Activated CD4-positive, alpha-beta T cell treated with anti-CD3 and anti-CD28 coated beads, Interleukin-2, amount 10 ng/mL, durations not matched to agents 24 days and 14 days (primary cell): Measurements from ENCODE around the gene HACD2. TPM values are rescaled to one million over a fixed set of nuclear protein-coding genes. Genes with fewer than 3 reads are reported as not detected.

Source experiments
- DNase-seq: peaks from one replicate; pipeline ENCODE4 v3.0.0; 2022
- H3K27ac Mint-ChIP-seq: one replicate; pipeline ENCODE4 v1.8.0; 2022; ENCODE audit warnings: mild to moderate bottlenecking, mixed read lengths
- H3K27me3 Mint-ChIP-seq: one replicate; pipeline ENCODE4 v1.8.0; 2022; ENCODE audit warnings: mixed read lengths
- H3K36me3 Mint-ChIP-seq: one replicate; pipeline ENCODE4 v1.8.0; 2022; ENCODE audit warnings: low read depth, mild to moderate bottlenecking, mixed read lengths
- H3K4me1 Mint-ChIP-seq: one replicate; pipeline ENCODE4 v1.8.0; 2021; ENCODE audit warnings: mixed read lengths
- H3K4me3 Mint-ChIP-seq: one replicate; pipeline ENCODE4 v1.8.0; 2022; ENCODE audit warnings: mild to moderate bottlenecking, moderate library complexity, mixed read lengths
- H3K9me3 Mint-ChIP-seq: one replicate; pipeline ENCODE4 v1.8.0; 2021; ENCODE audit warnings: mixed read lengths
- intact Hi-C: fragments of 100-400 bp; cut with micrococcal nuclease; formaldehyde crosslinking; loops from one replicate; pipeline ENCODE4 v1.15.1; 2023
- total RNA-seq: library from RNA; stranded (reverse); gene quantifications from 2 replicates; pipeline ENCODE4 v1.2.3, GENCODE V29; 2022

HACD2 gene
- total RNA-seq, 1 donor from 2014 or later, result 31.8 TPM

DNA sequence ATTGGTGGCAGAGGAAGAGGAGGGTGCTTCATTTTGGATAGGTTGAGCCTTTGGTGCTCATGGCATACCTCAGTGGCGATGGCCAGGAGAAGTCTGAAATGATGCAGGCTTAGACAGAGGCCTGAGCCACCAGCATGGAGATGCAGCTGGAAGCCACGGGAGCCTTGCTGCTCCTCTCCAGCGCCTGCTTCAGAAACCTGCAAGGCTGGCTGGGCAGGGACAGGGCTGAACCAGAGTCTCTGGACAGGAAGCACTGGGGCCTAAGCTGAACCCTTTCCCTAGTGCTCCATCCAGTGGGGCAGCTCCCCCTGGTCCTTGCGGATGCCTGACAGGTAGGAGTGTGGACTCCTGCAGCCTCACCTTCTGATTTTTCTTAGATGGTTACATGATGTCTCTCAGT, 99.3 kb downstream of the HACD2 start:
- Mint-ChIP-seq H3K27ac (no peak overlapping the region), H3K9me3 (no peaks in the 10 kb centered on the region)

DNA sequence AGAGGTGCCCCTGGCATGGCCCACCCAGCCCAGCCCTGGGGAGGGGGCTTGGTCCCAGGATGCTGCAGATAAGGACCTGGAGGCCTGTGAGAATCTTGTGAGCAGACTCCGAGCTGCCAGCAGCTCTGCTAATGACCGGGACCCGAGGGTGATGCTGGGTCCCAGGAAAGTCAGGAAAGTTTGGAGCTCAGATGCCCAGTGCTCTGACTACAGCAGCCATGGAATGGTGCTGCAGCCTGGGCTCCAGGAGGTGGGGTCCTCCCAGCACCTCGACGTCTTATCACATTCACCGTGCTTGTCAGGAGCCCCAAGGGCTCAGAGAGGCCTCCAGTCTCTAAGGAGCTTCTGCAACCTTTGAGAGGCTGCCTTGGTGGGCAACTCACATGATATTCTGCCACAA, 101.7 kb downstream of the HACD2 start:
- no peak overlapping the region for H3K4me3 Mint-ChIP-seq

More for the DNA sequence above, 99.3 kb downstream of the HACD2 start:
- no peak for DNase-seq
- intact Hi-C loops, result no loop called here
- no peaks in the 10 kb centered on the region for H3K4me1 Mint-ChIP-seq
- no peak overlapping the region for H3K4me3 Mint-ChIP-seq
- H3K27me3 Mint-ChIP-seq, result no peaks in the 10 kb centered on the region
- no peaks in the 10 kb centered on the region for H3K36me3 Mint-ChIP-seq

DNA sequence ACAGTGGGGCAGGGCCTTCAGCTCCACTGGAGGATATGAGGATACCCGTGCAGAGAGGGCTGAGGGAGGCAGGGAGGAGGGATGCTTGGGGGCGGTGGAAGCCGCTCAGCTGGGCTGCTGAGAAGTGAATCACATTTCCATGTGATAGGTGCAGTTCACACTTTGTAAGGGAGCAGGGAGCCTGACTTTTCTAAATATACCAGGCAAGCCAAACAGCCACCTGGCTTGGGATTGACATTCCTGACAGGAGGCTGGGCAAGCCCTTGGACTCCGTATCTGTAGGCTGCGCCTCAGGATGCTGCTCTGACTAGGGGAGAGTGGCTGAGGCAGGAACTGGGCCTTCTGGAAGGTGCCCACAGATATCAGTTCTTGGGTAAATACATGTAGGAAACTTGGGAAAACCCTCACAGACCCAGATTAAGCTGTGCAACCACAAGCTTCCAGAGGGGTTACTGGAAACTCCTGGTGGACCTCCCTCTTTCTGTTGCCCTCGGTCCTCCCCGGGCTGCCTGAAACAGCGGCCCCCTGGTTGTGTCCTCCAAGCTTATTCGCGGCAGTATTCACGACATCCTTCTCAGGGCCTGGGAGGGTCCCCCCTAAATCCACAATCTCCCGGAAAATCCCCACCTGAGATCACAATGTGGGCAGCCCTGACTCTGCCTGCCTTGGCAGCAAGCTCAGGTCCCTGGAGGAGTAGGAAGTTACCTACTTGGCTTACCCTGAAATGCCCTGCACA, 103.0 kb downstream of the HACD2 start:
- Mint-ChIP-seq H3K4me1 (no peaks in the 10 kb centered on the region), H3K27me3 (peaks cover 2% of the 10 kb centered on the region), H3K9me3 (no peaks in the 10 kb centered on the region), H3K36me3 (no peaks in the 10 kb centered on the region), H3K27ac (no peak overlapping the region), H3K4me3 (no peak overlapping the region)
- DNase-seq, result no peak
- intact Hi-C loops, result no loop called here

More for the DNA sequence above, 101.7 kb downstream of the HACD2 start:
- peaks cover 2% of the 10 kb centered on the region for H3K27me3 Mint-ChIP-seq
- H3K36me3 Mint-ChIP-seq, result no peaks in the 10 kb centered on the region
- no peak for DNase-seq
- intact Hi-C loops, result no loop called here
- H3K4me1 Mint-ChIP-seq, result no peaks in the 10 kb centered on the region
- H3K9me3 Mint-ChIP-seq, result no peaks in the 10 kb centered on the region
- H3K27ac Mint-ChIP-seq, result no peak overlapping the region

DNA sequence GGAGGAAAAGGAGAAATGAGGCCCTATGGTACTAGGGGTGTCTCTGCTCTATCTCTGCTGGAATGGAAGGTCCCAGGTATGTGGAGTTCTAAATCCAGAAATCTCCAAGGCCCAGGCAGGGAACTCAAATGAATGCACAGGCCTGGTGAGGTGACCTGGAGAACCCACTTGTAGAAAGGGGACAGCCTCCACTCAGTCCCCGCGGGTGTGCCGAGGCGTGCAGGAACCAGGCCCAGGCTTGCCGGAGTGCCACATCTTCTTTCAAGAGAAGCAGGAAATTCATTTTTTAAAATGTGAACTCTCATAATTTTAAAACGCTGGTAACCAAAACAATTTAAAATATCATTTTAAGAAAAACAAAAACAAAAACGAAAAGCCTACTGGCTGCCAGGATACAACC, 103.8 kb downstream of the HACD2 start:
- H3K9me3 Mint-ChIP-seq, result no peaks in the 10 kb centered on the region
- no peak for DNase-seq
- no peaks in the 10 kb centered on the region for H3K36me3 Mint-ChIP-seq
- no peak overlapping the region for H3K27ac Mint-ChIP-seq
- intact Hi-C loops, result no loop called here
- peaks cover 2% of the 10 kb centered on the region for H3K27me3 Mint-ChIP-seq
- H3K4me3 Mint-ChIP-seq, result no peak overlapping the region
- H3K4me1 Mint-ChIP-seq, result no peaks in the 10 kb centered on the region

- Mint-ChIP-seq H3K9me3 (no peaks in the 10 kb centered on the region), H3K27me3 (peaks cover 2% of the 10 kb centered on the region), H3K27ac (no peak overlapping the region), H3K36me3 (no peaks in the 10 kb centered on the region), H3K4me1 (no peaks in the 10 kb centered on the region), H3K4me3 (no peak overlapping the region)
- no peak for DNase-seq
- intact Hi-C loops, result no loop called here
Observed at GRCh38 chr3:123480428-123480827, 104.4 kb downstream of the HACD2 start.

DNA sequence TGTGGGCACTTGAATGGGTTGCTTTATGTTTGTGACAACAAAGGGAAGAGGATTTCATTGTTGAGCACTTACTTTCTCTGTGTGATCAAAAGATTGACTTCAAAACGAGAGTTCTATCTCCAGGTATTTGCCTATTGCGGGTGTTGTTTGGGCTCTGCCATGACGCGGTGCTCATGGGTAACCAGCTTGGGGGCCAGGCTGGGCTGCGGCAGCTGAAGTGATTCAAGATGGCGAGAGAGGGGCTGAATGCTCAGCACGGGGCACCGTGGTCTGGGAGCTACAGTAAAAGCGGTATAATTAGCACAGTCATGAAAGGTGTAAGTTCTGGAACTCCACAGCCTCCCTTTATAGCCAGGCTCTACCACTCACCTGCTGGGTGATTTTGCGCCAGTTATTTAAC, 105.0 kb downstream of the HACD2 start:
- Mint-ChIP-seq H3K27ac (no peak overlapping the region), H3K27me3 (peaks cover 2% of the 10 kb centered on the region), H3K4me1 (no peaks in the 10 kb centered on the region), H3K9me3 (no peaks in the 10 kb centered on the region), H3K36me3 (no peaks in the 10 kb centered on the region), H3K4me3 (no peak overlapping the region)
- intact Hi-C loops, result no loop called here
- no peak for DNase-seq

GRCh38 chr3:123478314-123478713, 106.5 kb downstream of the HACD2 start:
- intact Hi-C loops, result no loop called here
- Mint-ChIP-seq H3K4me1 (no peaks in the 10 kb centered on the region), H3K9me3 (no peaks in the 10 kb centered on the region), H3K27me3 (peaks cover 4% of the 10 kb centered on the region), H3K4me3 (no peak overlapping the region), H3K27ac (no peak overlapping the region), H3K36me3 (no peaks in the 10 kb centered on the region)
- DNase-seq, result no peak

DNA sequence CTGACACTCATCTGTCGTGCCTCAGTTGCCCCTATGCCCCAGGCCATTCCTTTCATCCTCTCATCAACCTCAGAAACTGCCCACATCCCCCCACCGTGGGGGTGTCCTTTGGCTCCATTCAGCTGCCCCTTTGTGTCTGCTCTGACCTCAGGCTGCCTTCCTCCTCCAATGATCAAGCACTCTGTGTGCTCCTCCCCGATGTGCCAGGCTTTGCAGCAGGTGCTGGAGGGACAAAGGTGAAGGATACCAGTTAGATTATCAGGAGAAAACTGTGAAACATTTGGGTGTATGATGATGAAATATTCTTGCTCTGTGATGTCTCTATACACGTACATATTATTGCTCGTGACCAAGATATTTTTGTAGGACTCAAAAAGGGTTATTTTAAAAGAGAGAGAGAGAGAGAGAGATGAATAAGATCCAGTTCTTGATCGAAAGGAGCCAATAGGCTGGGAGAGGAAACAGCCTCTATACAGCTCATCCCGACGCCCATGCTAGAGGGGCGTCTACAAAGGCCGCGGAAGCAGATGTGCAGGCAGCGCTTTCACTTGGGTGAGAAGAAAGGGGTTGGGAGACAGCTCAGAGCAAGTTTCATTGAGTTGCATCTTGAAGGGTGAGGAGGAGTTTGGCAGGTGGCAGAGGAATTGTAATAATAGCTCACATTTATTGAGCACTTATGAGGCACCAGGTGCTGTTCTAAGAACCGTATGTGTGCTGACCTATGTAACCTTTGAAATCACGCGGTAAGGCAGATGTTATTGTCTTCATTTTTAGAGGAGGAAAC, 107.7 kb downstream of the HACD2 start:
- H3K36me3 Mint-ChIP-seq, result no peaks in the 10 kb centered on the region
- intact Hi-C loops, result no loop called here
- H3K27me3 Mint-ChIP-seq, result peaks cover 4% of the 10 kb centered on the region
- H3K4me1 Mint-ChIP-seq, result no peaks in the 10 kb centered on the region
- H3K27ac Mint-ChIP-seq, result no peak overlapping the region
- no peak for DNase-seq
- no peaks in the 10 kb centered on the region for H3K9me3 Mint-ChIP-seq
- H3K4me3 Mint-ChIP-seq, result no peak overlapping the region

DNA sequence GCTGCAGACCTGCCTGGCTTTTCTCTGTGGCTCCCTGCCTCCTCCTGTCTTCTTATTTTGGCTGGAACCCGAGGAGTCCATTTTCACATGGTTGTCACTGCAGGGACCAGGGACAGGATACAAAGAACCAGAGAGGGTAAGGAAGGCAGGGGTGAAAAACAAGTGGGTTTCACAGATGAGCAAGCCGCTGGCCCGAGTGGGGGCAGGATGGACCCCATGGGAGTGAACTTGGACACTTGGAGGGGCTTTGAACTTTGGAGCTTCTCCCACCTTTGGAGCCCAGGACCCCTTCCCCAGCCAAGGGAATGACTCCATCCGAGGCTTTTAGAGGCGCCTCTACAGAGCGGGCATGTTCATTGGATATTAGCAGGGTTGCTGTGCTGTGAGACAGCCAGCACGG, 109.1 kb downstream of the HACD2 start:
- Mint-ChIP-seq H3K4me1 (no peaks in the 10 kb centered on the region), H3K9me3 (no peaks in the 10 kb centered on the region), H3K36me3 (no peaks in the 10 kb centered on the region), H3K27me3 (peaks cover 4% of the 10 kb centered on the region), H3K27ac (no peak overlapping the region), H3K4me3 (no peak overlapping the region)
- no peak for DNase-seq
- intact Hi-C loops, result no loop called here

DNA sequence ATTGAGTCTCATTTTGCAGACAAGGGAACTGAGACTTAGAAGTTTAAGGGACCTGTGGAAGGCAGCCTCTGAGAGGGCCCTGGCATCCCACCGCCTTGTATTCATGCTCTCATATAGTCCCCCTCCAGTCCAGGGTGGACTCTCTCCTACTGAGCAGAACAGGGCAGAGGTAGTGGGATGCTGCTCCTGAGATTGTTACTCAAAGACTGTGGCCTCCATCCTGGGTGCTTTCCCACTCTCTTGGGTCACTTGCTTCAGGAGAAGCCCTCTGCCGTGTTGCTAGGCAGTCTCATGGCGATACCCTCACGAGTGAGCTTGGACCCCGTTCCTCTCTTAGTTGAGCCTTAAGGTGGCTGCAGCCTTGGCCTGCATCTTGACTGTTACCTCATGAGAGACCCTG, 113.7 kb downstream of the HACD2 start:
- H3K9me3 Mint-ChIP-seq, result no peaks in the 10 kb centered on the region
- H3K27ac Mint-ChIP-seq, result no peak overlapping the region
- intact Hi-C loops, result no loop called here
- no peak for DNase-seq
- no peaks in the 10 kb centered on the region for H3K36me3 Mint-ChIP-seq
- no peaks in the 10 kb centered on the region for H3K4me1 Mint-ChIP-seq
- H3K4me3 Mint-ChIP-seq, result no peak overlapping the region
- peaks cover 6% of the 10 kb centered on the region for H3K27me3 Mint-ChIP-seq

GRCh38 chr3:123469323-123469995, 115.4 kb downstream of the HACD2 start:
- H3K27me3 Mint-ChIP-seq, result peaks cover 8% of the 10 kb centered on the region
- H3K4me3 Mint-ChIP-seq, result no peak overlapping the region
- intact Hi-C loops, result no loop called here

DNA sequence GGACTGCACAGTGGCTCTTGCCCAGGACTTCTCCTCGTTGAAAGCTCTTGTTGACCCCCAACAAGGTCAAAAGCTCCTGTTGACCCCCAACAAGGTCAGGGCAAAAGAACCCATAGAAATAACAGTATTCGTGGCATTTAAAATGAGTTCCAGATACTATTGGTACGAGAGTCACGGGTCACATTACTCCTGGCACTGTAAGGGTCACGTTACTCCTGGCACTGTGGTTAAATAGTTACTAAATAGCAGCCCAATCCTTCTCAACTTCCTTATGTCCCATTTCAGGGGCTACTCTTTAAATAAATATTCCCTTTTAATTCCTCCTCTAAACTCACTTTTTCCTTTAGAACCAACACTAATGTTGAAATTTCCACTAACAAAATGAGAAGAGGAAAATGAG, 117.8 kb downstream of the HACD2 start:
- intact Hi-C loops, result no loop called here
- H3K36me3 Mint-ChIP-seq, result no peaks in the 10 kb centered on the region
- peaks cover 16% of the 10 kb centered on the region for H3K27me3 Mint-ChIP-seq
- H3K4me3 Mint-ChIP-seq, result no peak overlapping the region
- no peaks in the 10 kb centered on the region for H3K9me3 Mint-ChIP-seq
- DNase-seq, result no peak
- no peaks in the 10 kb centered on the region for H3K4me1 Mint-ChIP-seq
- H3K27ac Mint-ChIP-seq, result no peak overlapping the region

More at GRCh38 chr3:123469323-123469995, 115.4 kb downstream of the HACD2 start:
- no peak overlapping the region for H3K27ac Mint-ChIP-seq
- no peaks in the 10 kb centered on the region for H3K4me1 Mint-ChIP-seq
- H3K9me3 Mint-ChIP-seq, result no peaks in the 10 kb centered on the region
- H3K36me3 Mint-ChIP-seq, result no peaks in the 10 kb centered on the region
- DNase-seq, result no peak

DNA sequence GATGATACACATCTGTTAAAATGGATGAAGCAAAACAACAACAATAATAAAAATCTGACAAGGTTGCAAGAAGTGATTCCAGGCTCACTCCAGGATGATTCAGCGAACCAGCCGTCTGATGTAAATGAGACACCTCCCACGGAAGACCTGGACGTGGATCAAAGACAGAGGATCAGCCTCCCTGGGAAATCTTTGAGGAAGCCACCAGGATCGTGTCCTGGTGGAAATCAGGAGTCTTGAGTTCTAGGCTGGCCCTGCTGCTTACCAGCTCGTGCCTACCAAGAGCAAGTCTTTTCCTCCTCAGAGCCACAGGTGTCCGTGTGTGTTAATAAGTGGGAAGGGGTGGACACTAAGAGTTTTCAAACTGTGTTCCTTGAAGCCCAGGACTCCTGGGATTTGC, 120.6 kb downstream of the HACD2 start:
- H3K27me3 Mint-ChIP-seq, result peaks cover 24% of the 10 kb centered on the region
- H3K4me1 Mint-ChIP-seq, result no peaks in the 10 kb centered on the region
- H3K4me3 Mint-ChIP-seq, result no peak overlapping the region
- no peak overlapping the region for H3K27ac Mint-ChIP-seq
- H3K9me3 Mint-ChIP-seq, result no peaks in the 10 kb centered on the region
- no peaks in the 10 kb centered on the region for H3K36me3 Mint-ChIP-seq
- intact Hi-C loops, result no loop called here
- no peak for DNase-seq

GRCh38 chr3:123459862-123460261, 125.0 kb downstream of the HACD2 start:
- no peaks in the 10 kb centered on the region for H3K4me1 Mint-ChIP-seq
- H3K4me3 Mint-ChIP-seq, result no peak overlapping the region
- no peak for DNase-seq
- peaks cover 29% of the 10 kb centered on the region for H3K27me3 Mint-ChIP-seq
- intact Hi-C loops, result no loop called here
- no peak overlapping the region for H3K27ac Mint-ChIP-seq
- no peaks in the 10 kb centered on the region for H3K36me3 Mint-ChIP-seq
- no peaks in the 10 kb centered on the region for H3K9me3 Mint-ChIP-seq
